B cell (primary cell): ENCODE data around the gene SMIM21. TPM values are rescaled to one million over a fixed set of nuclear protein-coding genes. Genes with fewer than 3 reads are reported as not detected.

Source experiments
- ATAC-seq: fragments of 200-7000 bp; cut with Tn5 transposase; one replicate; pipeline ENCODE4 v1.10.0; 2021; ENCODE audit warnings: low read depth, mild to moderate bottlenecking, moderate number of reproducible peaks, moderate library complexity
- CTCF ChIA-PET: fragments of 350-600 bp; sonication (Branson Sonifier 250); formaldehyde crosslinking; loops from one replicate; lab custom pipeline; 2021; ENCODE audit warnings: antibody characterized with exemption, inconsistent platforms; lab: Charles Lee
- POLR2A ChIA-PET: fragments of 350-600 bp; sonication (Branson Sonifier 250); formaldehyde crosslinking; loops from one replicate; lab custom pipeline; 2021; ENCODE audit warnings: antibody characterized with exemption; lab: Charles Lee
- DNase-seq: peaks from one replicate; pipeline ENCODE4 v3.0.0; 2013
- H2AFZ ChIP-seq: 2 replicates; pipeline ENCODE4 v1.6.1; 2012; ENCODE audit warnings: mild to moderate bottlenecking, low read depth, low read length; ENCODE audit not compliant: insufficient read depth, poor library complexity, severe bottlenecking
- H3K27ac ChIP-seq, 2 donors: 1 replicate in 1 of 2; 2 replicates in 1 of 2; pipeline ENCODE4 v1.5.1; 2012 to 2013; ENCODE audit warnings: low read length in 2 of 2, mild to moderate bottlenecking in 2 of 2, moderate library complexity in 1 of 2
- H3K27me3 ChIP-seq, 4 experiments: fragments of 200-600 bp in 1 of 4; sonication (generic) in 1 of 4; replicated peaks in 1 of 4; 1 replicate in 2 of 4; 2 replicates in 2 of 4; pipeline versions ENCODE4 v1.6.1 to v1.7.0; 2013 to 2016; ENCODE audit warnings: low read length in 3 of 4, mild to moderate bottlenecking in 2 of 4, mixed read lengths in 1 of 4, moderate library complexity in 1 of 4; ENCODE audit not compliant: insufficient read depth in 4 of 4, control insufficient read depth in 3 of 4; ENCODE audit errors: control extremely low read depth in 1 of 4
- H3K36me3 ChIP-seq, 2 experiments: replicated peaks in 1 of 2; 1 replicate in 1 of 2; 2 replicates in 1 of 2; pipeline versions ENCODE4 v1.6.1 to v1.7.1; 2013; ENCODE audit warnings: low read length in 1 of 2; ENCODE audit not compliant: insufficient read depth in 2 of 2, control insufficient read depth in 1 of 2; ENCODE audit errors: control extremely low read depth in 1 of 2, extremely low read depth in 1 of 2
- H3K4me1 ChIP-seq, 2 donors: fragments of 200-600 bp in 1 of 2; sonication (generic) in 1 of 2; 1 replicate in 1 of 2; 2 replicates in 1 of 2; pipeline versions ENCODE4 v1.5.1 to v1.6.1; 2013 to 2017; ENCODE audit warnings: low read length in 2 of 2; ENCODE audit not compliant: control insufficient read depth in 2 of 2, insufficient read depth in 2 of 2
- H3K4me2 ChIP-seq: replicated peaks from 2 replicates; pipeline ENCODE3; 2012; ENCODE audit warnings: mild to moderate bottlenecking, low read depth, low read length; ENCODE audit not compliant: poor library complexity, severe bottlenecking
- H3K4me3 ChIP-seq, 5 experiments: fragments of 200-600 bp in 1 of 5; sonication (generic) in 1 of 5; 1 replicate in 3 of 5; 2 replicates in 2 of 5; pipeline versions ENCODE4 v1.5.1 to v1.7.0; 2011 to 2016; ENCODE audit warnings: low read length in 4 of 5, mild to moderate bottlenecking in 4 of 5, low read depth in 2 of 5, control low read depth in 1 of 5, moderate library complexity in 1 of 5; ENCODE audit not compliant: insufficient read depth in 1 of 5; ENCODE audit errors: control extremely low read depth in 1 of 5, extremely low read depth in 1 of 5
- H3K79me2 ChIP-seq: fragments of 200-600 bp; sonication (generic); one replicate; pipeline ENCODE4 v1.6.0; 2016; ENCODE audit warnings: low read length; ENCODE audit not compliant: control insufficient read depth, insufficient read depth
- H3K9ac ChIP-seq: fragments of 200-600 bp; sonication (generic); 2 replicates; pipeline ENCODE4 v1.6.1; 2017; ENCODE audit warnings: mild to moderate bottlenecking, low read length, moderate library complexity
- H3K9me3 ChIP-seq, 3 donors: one replicate each; pipeline versions ENCODE4 v1.6.1 to v1.7.1; 2013; ENCODE audit warnings: low read length in 2 of 3; ENCODE audit not compliant: control insufficient read depth in 2 of 3, insufficient read depth in 1 of 3; ENCODE audit errors: control extremely low read depth in 1 of 3
- H4K20me1 ChIP-seq: 2 replicates; pipeline ENCODE4 v1.6.0; 2012; ENCODE audit warnings: mild to moderate bottlenecking, low read length; ENCODE audit not compliant: insufficient read depth, control insufficient read depth, poor library complexity, severe bottlenecking
- H3K27ac Mint-ChIP-seq: one replicate; pipeline ENCODE4 v1.8.0; 2021; ENCODE audit warnings: mixed read lengths
- H3K27me3 Mint-ChIP-seq: one replicate; pipeline ENCODE4 v1.8.0; 2021; ENCODE audit warnings: mixed read lengths
- H3K4me1 Mint-ChIP-seq: one replicate; pipeline ENCODE4 v1.8.0; 2021; ENCODE audit warnings: mixed read lengths
- H3K4me3 Mint-ChIP-seq: one replicate; pipeline ENCODE4 v1.8.0; 2021; ENCODE audit warnings: mixed read lengths
- H3K9me3 Mint-ChIP-seq: one replicate; pipeline ENCODE4 v1.8.0; 2022; ENCODE audit warnings: mixed read lengths; ENCODE audit not compliant: insufficient read depth
- EZH2 ChIP-seq: IDR thresholded peaks from 2 replicates; pipeline ENCODE4 v1.6.1; 2012; ENCODE audit warnings: borderline replicate concordance, low read depth, mild to moderate bottlenecking, moderate library complexity, low read length; ENCODE audit not compliant: insufficient read depth, poor library complexity, severe bottlenecking
- WGBS: methylation state at CpG from one replicate; pipeline ENCODE4 v1.1.5; 2013; ENCODE audit warnings: missing lambda C conversion rate; ENCODE audit not compliant: insufficient coverage; 5-methylcytosine and 5-hydroxymethylcytosine counted together
- intact Hi-C: fragments of 100-400 bp; cut with micrococcal nuclease; formaldehyde crosslinking; loops from one replicate; pipeline ENCODE4 v1.10.0; 2022
- polyA plus RNA-seq: library from polyadenylated mRNA; depleted of rRNA; stranded (reverse); fragments of >200 nt; gene quantifications from 2 replicates; pipeline ENCODE4 v1.2.3, GENCODE V29; 2012
- total RNA-seq, 2 donors: library from RNA; stranded (reverse); fragments of 120-200 nt in 1 of 2; gene quantifications; 1 replicate in 1 of 2; 2 replicates in 1 of 2; pipeline versions ENCODE4 v1.2.3 to v1.2.4, GENCODE V29; 2013 to 2022
- TF ChIP-seq, protein P1 (sequence below): fragments of 200-600 bp; IDR thresholded peaks from one replicate; pipeline ENCODE4 v1.8.0; 2022; ENCODE audit warnings: antibody characterized with exemption, mild to moderate bottlenecking

Gene SMIM21
- total and polyA plus RNA-seq, 2 donors (not counting 1 experiment from before 2014, with no cell fraction given): not detected

DNA sequence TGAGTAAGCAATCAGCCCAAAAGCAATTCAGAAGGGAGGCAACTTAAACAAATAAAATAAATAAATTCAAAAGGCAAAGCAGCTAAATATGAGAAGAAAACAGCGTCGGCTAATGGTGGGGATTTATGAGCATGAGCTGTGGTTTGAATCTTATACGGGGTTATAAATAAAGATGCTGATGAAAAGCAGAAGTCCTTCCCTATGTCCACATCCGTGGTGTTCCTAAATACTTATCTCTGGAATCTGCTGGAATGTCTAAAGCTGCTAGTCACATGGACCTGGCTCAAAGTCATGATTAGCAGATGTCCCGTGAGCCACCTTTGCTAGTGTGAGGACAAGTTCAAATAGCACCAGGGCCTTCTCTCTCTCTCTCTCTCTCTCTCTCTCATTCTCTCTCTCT is 33.8 kb downstream of the SMIM21 start:
- ATAC-seq: no peak
- Histone ChIP-seq H3K27me3 (peaks cover 0 to 5% (median 0%) of the 10 kb centered on the region in 4 experiments), H3K36me3 (no peaks in the 10 kb centered on the region), H3K4me3 (no peak overlapping the region), H3K9ac (no peak overlapping the region), H3K79me2 (no peaks in the 10 kb centered on the region), H3K4me1 (no peaks in the 10 kb centered on the region), H4K20me1 (no peaks in the 10 kb centered on the region), H2AFZ (no peak overlapping the region), H3K9me3 (no peaks in the 10 kb centered on the region), H3K4me2 (no peak overlapping the region), H3K27ac (no peak overlapping the region)
- H3K4me1 Mint-ChIP-seq: no peaks in the 10 kb centered on the region
- no peak overlapping the region for H3K27ac Mint-ChIP-seq
- intact Hi-C loops: no loop called here
- no peak for TF ChIP-seq EZH2
- TF ChIP-seq, protein P1, sequence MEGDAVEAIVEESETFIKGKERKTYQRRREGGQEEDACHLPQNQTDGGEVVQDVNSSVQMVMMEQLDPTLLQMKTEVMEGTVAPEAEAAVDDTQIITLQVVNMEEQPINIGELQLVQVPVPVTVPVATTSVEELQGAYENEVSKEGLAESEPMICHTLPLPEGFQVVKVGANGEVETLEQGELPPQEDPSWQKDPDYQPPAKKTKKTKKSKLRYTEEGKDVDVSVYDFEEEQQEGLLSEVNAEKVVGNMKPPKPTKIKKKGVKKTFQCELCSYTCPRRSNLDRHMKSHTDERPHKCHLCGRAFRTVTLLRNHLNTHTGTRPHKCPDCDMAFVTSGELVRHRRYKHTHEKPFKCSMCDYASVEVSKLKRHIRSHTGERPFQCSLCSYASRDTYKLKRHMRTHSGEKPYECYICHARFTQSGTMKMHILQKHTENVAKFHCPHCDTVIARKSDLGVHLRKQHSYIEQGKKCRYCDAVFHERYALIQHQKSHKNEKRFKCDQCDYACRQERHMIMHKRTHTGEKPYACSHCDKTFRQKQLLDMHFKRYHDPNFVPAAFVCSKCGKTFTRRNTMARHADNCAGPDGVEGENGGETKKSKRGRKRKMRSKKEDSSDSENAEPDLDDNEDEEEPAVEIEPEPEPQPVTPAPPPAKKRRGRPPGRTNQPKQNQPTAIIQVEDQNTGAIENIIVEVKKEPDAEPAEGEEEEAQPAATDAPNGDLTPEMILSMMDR: no peak
- no peak for DNase-seq
- ChIA-PET CTCF (no interaction called here), POLR2A (no interaction called here)
- no CpG with 5 or more reads among the region's 5 CpGs for WGBS
- H3K9me3 Mint-ChIP-seq: no peaks in the 10 kb centered on the region
- H3K27me3 Mint-ChIP-seq: peaks cover 16% of the 10 kb centered on the region
- H3K4me3 Mint-ChIP-seq: no peak overlapping the region

DNA sequence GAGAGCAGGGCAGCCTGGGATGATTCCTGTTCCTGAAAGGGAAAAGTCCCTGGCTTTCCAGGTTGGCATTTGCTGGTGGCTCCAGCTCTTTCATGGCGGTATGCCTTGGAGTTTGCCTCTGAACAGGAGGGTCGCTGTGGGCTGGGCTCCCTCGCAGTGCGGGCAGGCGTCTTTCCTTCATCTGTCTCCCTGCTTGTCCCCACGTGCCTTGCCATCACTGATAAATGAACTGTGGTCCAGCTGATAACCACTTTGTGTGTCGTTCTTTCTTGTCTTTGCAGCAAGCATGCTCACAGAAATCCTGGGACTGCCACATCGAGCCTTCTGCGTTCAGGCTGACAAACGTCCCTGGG is 35.3 kb downstream of the SMIM21 start:
- Mint-ChIP-seq H3K4me1 (no peaks in the 10 kb centered on the region), H3K9me3 (no peaks in the 10 kb centered on the region), H3K27me3 (peaks cover 19% of the 10 kb centered on the region), H3K4me3 (no peak overlapping the region), H3K27ac (no peak overlapping the region)
- DNase-seq (no peak), ATAC-seq (no peak)
- no peak overlapping the region for H3K4me3 ChIP-seq
- ChIA-PET CTCF (no interaction called here), POLR2A (no interaction called here)
- no peaks in the 10 kb centered on the region for H3K4me1 ChIP-seq
- TF ChIP-seq, protein P1: no peak
- no peak for TF ChIP-seq EZH2
- 84% methylated on average over 10 of the region's 10 CpGs for WGBS
- H4K20me1 ChIP-seq: no peaks in the 10 kb centered on the region
- peaks cover 0 to 5% (median 0%) of the 10 kb centered on the region in 4 experiments for H3K27me3 ChIP-seq
- H3K9me3 ChIP-seq: no peaks in the 10 kb centered on the region
- no peaks in the 10 kb centered on the region for H3K79me2 ChIP-seq
- H3K36me3 ChIP-seq: no peaks in the 10 kb centered on the region
- no peak overlapping the region for H2AFZ ChIP-seq
- H3K9ac ChIP-seq: no peak overlapping the region
- intact Hi-C loops: no loop called here
- H3K4me2 ChIP-seq: no peak overlapping the region
- H3K27ac ChIP-seq: no peak overlapping the region
